K562 (cell line): Measurements from ENCODE around the gene KCNQ4. TPM values are rescaled to one million over a fixed set of nuclear protein-coding genes. Genes with fewer than 3 reads are reported as not detected.

ENCODE experiments used
- BRD9 ChIP-seq: fragments of 450-650 bp; IDR thresholded peaks from 2 replicates; pipeline ENCODE4 v1.6.1; 2018; ENCODE audit warnings: low read depth; ENCODE audit not compliant: partially characterized antibody
- NFXL1 ChIP-seq: fragments of 450-650 bp; formaldehyde crosslinking; IDR thresholded peaks from 2 replicates; pipeline ENCODE4 v1.4.0; 2021; ENCODE audit warnings: mild to moderate bottlenecking
- PRDM10 ChIP-seq: fragments of 450-650 bp; IDR thresholded peaks from 2 replicates; pipeline ENCODE4 v1.6.1; 2018; ENCODE audit not compliant: partially characterized antibody
- SMAD1 ChIP-seq: fragments of 150-350 bp; IDR thresholded peaks from 2 replicates; pipeline ENCODE4 v1.6.1; 2014; ENCODE audit warnings: low read length, low read depth; ENCODE audit not compliant: partially characterized antibody
- TSHZ1 ChIP-seq: fragments of 250-450 bp; sonication (Bioruptor Pico); IDR thresholded peaks from 2 replicates; pipeline ENCODE4 v1.4.0; 2020; ENCODE audit warnings: mild to moderate bottlenecking, moderate library complexity
- ZNF318 ChIP-seq, 2 experiments: fragments of 450-650 bp; IDR thresholded peaks; 2 replicates each; pipeline ENCODE4 v1.6.1; 2016; ENCODE audit warnings: mild to moderate bottlenecking in 2 of 2, borderline replicate concordance in 1 of 2, low read depth in 1 of 2, moderate library complexity in 1 of 2
- polyA plus RNA-seq, 8 experiments: library from polyadenylated mRNA; depleted of rRNA in 4 of 8; stranded (reverse) in 5 of 8; unstranded in 3 of 8; fragments of >200 nt; fragmentation: Nextera tagmentation in 2 of 8; fragmentation: Illumina TruSeq in 1 of 8; extraction: Ambion mirVana in 2 of 8; extraction: Trizol in 1 of 8; gene quantifications; 2 replicates each; pipeline versions ENCODE4 v1.2.1 to v1.2.3, GENCODE V29; 2011 to 2014; ENCODE audit warnings: inconsistent platforms in 1 of 8, missing spikeins in 1 of 8
- total RNA-seq, 7 experiments: library from RNA; depleted of rRNA in 6 of 7; stranded (reverse); fragments of >200 nt in 6 of 7; fragmentation: Illumina TruSeq in 2 of 7; extraction: Trizol in 2 of 7; gene quantifications; 2 replicates each; pipeline versions ENCODE4 v1.2.1 to v1.2.3, GENCODE V29; 2011 to 2021; ENCODE audit warnings: low replicate concordance in 1 of 7

Gene KCNQ4
- total and polyA plus RNA-seq, 9 of the 15 experiments (the other 6 are each of a cell fraction or from before 2014, with no cell fraction given) = 0.07 to 4.1 (median 0.79) TPM

- no peak for TF ChIP-seq ZNF318 (IDR thresholded peaks at IDR 0.05; ENCODE audit: borderline replicate concordance in 1 of 2, low read depth in 1 of 2)
- no peak for TF ChIP-seq SMAD1
- no peak for TF ChIP-seq TSHZ1 (CRISPR knock-in tag)
- no peak for TF ChIP-seq PRDM10
- no peak for TF ChIP-seq NFXL1 (CRISPR knock-in tag)
- no peak for TF ChIP-seq BRD9
These were observed 27.1 kb upstream of the KCNQ4 start (continued) for GRCh38 chr1:40756523-40756922.
